ENCODE results near the gene CYTH4.

Gene CYTH4

DNA sequence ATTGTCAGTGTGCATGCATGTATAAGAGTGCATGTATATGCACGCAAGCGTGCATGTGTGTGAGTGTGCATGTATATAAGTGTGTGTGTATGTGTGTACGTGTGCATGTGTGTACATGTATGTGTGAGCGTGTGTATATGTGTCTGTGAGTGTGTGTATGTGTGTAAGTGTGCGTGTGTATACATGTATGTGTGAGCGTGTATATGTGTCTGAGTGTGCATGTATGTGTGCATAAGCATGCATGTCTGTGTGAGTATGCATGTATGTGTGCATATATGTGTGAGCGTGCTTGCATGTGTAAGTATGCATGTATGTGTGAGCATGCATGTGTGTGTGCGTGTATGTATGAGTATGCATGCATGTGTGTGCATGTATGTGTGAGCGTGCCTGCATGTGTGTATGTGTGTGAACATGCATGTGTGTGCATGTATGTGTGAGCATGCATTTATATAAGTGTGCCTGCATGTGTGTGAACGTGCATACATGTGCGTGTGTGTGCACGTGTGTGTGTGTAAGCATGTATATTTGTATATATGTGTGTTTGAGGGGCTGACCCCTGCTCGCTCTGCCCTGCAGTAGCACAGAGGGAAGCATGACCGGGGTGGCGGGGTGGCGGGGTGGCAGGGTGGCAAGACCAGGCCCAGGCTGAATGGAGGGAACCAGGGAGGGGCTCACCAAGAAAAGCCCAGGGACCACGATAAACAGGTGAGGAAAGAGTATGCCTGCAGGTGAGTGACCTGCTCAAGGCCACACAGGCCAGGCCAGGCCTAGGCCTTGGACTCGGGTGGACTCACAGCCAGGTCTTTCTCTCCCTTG, 26.3 kb downstream of the CYTH4 start:
- DNase-seq: no peak

DNA sequence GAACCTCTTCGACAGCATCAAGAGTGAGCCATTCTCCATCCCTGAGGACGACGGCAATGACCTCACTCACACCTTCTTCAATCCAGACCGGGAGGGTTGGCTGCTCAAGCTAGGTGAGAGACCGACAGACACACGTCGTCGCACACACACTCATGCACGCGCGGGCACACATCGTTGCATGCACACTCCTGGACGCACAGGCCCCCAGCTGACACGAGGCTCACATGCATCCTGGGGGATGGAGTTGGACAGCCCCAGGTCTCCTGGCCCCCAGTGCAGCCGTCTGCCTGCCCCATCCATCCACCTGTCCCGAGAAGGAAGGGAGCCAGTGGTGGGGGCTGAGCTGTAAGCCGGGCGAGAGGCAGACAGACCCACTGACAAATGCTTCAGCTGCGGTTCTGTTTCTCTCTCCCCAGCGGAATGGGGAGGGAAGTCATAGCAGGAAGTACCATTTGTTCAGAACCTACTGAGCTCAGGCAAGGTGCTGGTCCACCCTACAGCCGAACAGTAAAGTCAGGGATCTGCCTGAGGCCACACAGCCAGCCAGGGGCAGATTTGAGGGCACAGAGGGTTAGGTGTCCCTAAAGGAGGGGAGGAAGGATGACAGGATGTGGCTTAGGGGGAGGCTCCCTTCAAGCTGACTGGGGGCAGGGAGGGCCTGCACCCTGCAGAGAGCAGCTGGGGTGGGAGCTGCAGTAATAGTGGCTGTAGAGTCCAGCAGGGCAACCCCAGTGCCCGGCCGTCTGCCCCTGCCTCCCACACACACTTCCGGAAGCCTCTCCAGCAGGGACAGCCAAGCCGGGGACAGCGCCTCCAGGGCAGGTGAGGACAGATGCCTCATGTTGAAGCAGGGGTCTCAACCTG, 27.1 kb downstream of the CYTH4 start:
- no peak for DNase-seq

DNA sequence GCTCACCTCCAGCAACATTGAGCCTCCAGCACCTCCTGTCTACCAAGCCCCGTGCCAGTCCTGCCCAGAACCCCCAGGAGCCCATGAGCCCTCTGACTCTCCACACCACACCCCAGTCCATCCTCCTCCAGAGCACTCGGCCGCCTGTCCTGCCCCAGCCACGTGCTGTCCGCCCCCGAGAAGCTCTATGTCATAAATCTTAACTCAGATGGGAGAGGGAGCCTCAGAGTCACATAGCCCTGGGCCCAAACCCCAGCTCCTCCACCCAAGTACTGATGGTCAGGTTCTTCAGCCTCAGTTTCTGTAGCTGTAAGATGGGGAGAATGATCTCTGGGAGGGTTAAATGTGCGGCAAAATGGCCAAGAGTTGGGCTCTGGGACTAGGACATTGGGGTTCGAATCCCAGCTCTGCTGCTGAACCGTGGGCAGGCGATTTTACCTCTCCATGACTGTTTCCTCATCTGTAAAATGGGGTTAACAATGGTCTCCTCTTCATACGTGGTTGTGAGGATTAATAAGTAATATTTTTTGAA, 27.8 kb downstream of the CYTH4 start:
- no peak for DNase-seq

DNA sequence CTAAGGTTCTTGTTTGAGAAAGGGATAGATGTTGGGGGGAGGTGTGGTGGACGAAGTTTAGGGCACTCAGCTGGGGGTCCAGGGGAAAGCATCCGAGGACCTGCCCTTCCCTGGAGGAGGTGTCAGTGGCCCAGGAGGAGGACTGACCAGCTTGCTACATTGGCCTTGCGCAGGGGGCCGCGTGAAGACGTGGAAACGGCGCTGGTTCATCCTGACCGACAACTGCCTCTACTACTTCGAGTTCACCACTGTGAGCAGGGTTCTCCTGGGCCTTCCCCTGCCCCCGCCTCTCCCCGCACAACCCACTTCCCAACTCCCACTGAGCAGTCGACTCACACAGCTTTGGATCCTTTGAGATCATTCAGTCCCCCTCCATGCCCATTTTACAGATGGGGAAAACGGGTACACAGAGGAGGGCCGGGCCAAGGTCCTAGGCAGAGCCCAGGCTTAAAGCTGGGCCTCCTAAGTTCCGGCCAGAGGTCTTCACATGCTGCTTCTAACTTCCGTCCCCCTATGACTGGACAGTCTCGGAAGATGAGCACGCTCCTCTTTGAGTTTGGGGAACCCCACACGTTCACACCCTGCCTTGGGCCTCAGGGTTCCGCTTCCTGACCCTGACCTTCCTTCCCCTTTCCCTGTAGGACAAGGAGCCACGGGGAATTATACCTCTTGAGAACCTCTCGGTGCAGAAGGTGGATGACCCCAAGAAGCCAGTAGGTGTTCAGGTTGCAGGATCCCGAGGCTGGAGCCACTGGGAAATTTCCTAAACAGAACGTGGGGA, 28.7 kb downstream of the CYTH4 start:
- DNase-seq: peak in 3 of 56 donors; percentile 12 to 36 (median 24)

DNA sequence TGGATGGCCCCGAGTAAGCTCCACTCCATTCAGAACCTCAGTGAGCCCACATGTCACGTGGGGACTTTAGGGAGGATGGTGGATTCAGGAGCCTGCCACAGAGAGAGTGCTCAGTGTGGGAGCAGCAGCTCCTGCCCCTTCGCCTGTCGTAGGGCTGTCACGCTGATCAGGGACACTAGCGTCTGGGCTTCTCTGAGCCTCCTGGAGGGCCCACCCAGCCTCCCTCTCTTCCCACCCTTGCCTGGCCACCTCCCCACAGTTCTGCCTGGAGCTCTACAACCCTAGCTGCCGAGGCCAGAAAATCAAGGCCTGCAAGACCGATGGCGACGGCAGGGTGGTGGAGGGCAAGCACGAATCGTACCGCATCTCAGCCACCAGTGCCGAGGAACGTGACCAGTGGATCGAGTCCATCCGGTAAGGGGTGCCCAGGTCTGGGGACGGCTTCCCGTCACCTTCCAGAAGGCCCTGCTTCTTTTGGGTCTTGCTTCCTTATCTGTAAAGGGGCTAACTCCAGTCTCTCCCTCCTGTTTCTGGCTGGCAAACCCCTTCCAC, 29.5 kb downstream of the CYTH4 start:
- DNase-seq: no peak

DNA sequence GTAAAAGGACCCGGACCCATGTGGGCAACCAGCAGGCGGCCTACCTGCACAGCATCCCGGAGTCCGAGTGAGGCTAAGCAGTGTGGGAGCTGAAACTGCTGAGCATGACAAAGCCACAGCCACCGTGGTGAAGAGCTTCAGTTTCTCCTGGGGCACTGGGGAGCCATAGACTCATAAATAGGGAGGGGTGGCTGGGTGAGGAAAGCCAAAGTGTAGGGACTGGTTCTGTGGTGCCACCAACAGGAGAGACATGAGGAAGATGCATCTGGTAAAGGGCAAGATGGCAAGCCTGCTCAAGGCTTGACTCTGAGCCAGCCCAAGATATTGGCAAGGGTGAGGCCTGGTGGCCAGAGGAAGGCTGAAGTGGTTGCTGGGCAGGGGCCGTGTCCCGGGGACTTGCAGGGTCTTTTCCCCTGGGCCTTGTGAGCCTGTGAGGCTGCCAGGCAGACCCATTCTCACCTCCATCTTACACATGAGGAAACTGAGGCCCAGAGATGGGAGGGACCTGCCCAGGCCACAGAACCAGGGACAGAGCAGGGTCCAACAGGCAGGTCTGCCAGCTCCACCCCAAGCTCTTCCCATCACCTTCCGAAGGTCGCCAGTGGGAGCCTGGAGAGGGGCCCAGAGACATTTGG, 30.4 kb downstream of the CYTH4 start:
- DNase-seq: no peak

DNA sequence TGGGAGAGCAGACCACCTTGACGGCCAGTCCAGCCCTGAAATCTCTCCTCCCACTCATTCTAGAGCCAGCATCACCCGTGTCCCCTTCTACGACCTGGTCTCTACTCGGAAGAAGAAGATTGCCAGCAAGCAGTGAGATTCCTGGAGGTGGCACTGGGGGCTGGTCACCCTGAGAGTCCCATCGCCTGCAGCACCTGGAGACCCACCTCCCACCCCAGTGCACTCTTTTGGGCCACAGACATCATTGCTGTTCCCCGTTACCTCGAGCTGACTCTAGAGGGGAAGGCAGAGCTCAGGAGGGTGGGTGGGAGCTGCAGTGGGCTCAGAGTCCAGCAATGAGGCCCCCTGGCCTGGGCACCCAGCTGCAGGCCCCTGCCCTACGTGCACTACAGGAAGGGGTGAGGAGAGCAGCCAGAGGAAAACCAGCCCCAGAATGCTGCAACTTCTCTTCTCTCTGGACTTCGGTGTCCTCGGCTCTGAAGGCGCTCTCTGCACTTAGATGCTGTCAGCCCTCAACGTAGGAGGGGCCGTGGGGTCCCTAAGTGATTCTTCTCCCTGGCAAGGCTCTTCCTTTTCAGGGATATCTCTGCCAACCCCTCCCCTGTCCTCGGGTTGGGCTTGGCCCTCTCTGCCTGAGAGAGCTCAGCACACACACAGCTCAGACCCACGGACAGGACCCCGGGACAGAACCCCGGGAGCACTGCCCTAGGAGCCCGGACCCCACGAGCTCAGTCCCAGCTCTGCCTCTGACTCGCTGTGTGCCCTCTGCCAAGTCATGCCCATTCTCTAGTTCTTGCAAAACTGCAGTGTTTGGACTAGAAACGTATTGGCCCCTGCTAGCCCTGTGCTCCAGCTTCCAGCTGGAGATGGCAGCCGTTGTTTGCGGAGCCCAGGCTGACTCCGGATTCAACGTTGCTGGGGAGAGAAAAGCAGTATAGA, 31.3 kb downstream of the CYTH4 start:
- DNase-seq: no peak

DNA sequence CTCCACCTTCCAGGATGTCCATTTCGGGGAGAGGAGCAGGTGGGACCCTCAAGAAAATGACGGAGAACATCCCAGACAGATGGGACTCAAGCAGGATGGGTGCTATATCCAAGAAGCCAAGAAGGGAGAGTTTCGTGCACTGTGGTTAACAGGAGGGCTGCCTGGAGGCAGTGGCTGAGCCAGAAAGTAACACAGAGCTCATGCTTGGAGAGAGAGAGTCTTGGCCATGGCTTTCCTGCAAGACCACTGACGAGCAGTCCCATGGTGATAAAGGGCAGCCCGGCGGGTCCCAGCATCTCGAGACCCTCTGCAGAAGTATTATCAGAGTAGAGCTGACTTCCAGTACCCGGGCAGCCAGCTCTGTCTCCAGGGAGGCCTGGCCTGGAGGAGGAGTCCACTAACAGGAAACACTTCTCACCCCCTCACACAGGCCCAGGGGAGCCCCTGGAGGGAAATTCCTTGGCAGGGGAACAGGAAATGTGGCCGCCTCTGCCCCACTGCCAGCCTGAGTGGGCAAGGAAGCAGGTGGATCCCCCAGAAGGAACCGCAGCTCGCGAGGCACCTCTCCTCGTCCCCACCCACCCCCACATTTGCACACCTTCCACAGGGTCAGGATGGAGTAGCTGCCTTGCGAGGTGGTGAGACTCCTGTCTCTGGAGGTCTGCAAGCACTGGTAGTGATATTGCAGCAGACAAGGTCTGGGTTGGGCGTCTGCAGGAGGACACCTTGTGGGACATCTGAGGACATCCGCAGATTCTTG, 32.2 kb downstream of the CYTH4 start:
- DNase-seq: no peak

DNA sequence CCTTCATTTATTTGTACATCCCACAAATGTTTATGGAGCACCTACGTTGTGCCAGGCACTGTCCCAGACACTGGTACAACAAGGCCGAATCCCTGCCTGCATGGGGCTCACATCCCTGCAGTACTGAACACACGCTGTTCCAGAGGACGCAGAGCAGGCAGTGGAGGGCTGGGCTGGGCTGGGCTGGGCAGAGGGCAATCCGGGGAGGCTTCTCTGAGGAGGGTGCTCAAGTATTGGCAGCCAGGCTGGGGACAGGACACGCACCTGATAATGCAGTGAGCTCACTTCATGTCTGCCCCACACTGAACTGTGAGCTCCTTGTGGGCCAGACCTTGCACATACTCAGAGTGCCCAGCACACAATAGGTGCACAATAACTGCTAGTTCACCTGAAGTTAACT, 34.1 kb downstream of the CYTH4 start:
- no peak for DNase-seq

DNA sequence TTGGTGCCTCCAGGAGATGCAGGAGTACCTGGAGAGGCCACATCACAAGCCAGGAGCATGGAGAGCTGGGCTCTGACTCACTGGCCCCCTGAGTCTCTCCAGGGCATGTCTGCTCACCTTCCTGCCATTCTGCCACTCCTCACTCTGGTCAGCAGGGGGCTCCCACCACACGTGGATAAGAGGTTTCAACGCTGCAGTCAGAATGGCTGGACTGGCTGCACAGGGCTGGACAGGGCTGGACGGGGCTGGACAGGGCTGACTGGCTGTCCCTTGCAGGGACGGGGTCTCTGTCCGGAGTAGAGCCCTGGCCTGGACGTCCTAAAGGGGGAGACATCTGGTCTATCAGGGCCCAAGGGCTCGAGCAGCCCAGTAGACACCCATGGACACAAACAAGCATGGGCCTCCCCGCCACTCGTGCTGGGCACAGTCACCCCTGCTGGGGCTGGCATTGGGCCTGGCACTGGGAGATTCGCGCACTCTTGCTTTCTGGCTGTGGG, 34.6 kb downstream of the CYTH4 start:
- peak in 46 of 56 donors; percentile 14 to 75 (median 48) for DNase-seq

DNA sequence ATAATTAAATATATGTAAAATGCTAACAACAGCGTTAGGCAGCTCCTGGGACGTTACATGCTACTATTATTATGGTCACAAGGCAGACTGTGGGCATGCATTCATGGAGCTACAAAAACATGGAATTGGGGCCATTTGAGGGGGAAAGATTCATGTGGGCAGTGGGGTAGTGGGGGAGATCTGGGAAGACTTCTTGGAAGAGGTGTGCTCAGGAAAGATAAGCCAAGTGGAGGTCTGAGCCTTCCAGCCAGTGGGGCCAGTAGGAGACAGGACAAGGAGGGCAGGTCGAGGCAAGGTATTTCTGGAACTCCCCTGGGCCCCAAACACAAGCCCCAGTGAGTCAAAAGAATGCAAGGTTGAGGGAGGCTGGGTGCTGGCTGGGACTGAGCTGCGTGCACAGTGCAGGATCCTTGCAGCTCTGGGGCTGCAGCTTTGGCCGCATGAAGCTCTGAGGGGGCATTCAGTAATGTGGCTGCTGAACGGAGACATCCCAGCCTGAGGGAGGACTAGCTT, 35.4 kb downstream of the CYTH4 start:
- no peak for DNase-seq

DNA sequence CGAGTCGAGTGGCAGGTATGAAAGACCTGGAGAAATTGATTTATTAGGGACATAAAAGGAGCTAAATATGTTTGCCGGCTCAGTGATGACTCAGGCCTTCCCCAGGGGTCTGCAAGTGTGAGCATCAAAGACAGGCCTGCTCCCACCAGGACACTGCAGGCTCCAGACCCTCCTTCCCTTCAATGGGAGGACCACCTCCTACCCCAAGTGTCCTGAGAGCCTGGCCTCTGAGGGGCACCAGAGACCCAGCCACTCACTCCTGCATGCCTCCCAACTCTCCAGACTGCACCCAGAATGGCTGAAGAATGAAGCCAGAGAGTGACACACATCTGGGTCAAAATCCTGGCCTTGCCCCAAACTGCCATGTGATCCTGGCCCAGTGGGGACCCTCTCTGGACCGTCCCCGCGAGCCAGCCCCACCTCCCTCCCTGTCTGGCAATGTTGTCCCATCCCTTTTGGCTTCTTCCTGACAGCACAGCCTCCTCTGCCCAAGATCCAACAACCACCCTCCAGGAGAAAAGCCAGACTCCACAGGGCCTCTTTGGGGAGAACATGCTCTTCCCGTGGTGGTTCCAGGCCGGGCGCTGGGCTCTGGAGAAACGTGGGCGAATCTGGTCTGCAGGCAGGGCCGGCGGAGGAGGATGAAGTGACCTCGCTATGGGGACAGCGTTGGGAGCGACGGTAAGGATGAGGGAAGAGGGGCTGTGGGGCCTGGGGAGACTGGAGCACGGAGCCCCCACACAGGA, 36.2 kb downstream of the CYTH4 start:
- no peak for DNase-seq

DNA sequence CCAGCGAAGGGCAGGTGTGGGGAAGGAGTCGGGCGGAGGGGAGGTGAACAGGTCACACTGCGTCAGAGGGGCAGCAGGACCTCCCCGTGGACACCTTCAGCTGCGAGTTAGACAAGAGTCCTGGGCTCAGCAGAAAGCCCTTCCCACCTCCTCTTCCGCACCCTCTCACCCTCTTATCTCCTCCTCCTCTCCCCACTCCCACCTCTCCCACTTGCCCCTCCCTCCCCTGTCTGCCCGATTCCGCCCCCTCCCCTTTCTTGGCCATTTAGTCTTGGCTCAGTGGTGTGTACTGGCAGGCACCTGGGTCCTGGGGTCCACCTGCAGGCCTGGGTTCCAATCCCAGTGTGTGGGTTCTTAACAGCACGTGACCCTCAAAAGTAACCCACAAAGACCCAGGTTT, 37.2 kb downstream of the CYTH4 start:
- DNase-seq: no peak

DNA sequence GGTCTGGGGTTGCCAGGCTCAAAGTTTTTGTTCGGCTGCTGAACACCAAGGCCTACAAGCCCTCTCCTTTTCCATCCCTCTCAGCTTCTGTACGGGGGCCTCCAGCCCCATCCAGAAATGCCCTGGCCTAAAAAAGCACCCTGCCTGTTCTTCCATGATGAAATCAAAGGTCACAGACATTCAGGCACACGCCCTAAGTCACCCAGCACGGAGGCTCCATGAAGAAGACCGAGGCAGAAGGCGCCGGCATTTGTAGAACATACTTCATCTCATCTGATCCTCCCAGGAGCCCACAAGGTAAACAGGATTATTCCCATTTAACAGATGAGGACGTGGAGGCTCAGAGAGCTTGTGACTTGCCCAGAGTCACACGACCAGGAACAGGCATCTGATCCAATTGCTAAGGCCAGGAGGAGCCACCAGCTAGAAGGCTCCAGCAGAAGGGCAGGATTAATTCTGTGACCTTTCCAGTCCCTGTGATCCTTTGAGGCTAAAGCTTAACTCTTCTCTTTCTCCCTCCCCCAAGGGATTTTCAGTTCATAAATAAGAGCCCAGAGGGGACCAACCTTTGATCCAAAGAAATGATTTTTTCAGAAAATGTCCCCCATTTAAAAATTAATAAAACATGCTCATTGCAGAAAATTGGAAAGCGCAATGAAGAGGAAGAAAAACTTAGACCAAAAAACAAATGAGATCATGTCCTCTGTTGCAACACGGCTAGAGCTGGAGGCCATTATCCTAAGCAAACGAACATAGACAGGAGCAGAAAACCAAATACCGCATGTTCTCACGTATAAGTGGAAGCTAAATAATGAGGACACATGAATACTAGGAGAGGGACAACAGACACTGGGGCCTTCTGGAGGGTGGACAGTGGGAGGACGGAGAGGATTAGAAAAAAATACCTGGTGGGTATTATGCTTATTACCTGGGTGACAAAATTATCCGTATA, 38.7 kb downstream of the CYTH4 start:
- DNase-seq: no peak

DNA sequence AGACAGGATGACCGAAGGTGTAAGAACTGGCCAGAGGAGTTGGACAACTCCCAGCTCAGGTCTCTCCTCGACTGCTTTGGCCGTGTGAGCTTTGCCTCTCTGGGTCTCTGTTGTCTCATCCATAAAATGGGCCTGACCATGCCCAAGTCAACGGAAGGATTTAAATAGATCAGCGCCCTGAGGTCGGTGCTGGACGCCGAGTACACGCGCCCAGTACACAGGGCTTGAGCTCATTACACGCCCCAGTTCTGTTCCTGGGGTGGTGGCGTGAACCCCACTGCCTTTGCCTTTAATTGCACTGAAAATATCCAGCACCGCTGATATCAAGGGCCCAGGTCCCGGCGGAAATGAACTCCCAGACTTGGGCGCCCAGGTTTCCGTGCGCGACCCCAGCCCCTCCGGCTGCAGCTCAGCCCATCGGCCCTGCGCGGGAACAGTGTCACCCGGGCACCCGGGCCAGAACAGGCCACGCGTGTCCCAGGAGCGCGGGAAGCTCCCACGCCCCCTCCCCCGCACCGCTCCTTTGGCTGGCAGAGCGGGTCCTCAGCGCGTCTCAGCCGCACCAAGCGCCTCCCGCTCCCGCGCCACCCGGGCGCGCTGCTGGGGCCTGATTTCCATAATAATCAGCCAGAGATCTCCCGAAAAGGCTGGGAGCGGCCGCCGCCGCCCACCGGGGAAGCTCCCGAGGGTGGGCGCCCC, 42.2 kb downstream of the CYTH4 start:
- peak in 3 of 56 donors; percentile 25 to 37 (median 30) for DNase-seq

DNA sequence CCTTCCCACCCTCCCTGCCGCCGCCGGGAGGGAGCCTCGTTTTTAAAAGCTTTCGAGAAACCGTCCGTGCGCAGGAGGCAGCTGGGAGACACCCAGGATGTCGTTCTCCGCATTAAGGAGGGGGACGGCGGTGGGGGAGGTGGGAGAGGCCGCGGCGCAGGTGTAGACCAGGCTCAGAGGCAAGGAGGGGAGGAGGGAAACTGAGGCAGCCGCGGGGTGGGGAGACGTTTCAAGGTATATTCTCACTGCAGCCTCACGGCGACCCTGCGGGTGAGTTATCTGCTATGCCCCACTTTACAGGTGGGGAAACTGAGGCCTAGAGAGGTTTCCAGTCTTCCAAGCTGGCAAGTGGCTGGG, 42.7 kb downstream of the CYTH4 start:
- no peak for DNase-seq

Measured in amygdala (tissue), 56 donors.